SK-N-SH treated with all-trans-retinoic acid at 6 μM for 48 hours (cell line): Measurements from ENCODE around the gene LRCH4.
A peak's percentile ranks its signal among the peaks of the same experiment; 100 is the strongest.

Experiments used
- ATAC-seq: fragments of 200-7000 bp; cut with Tn5 transposase; 3 replicates; pipeline ENCODE4 v1.9.1; 2020; ENCODE audit warnings: mild to moderate bottlenecking, moderate library complexity
- ARNTL ChIP-seq: fragments of 450-650 bp; formaldehyde crosslinking; IDR thresholded peaks from 2 replicates; pipeline ENCODE4 v1.5.0; 2020; ENCODE audit warnings: low read depth, mild to moderate bottlenecking, moderate library complexity, borderline replicate concordance
- BACH2 ChIP-seq: fragments of 250-450 bp; sonication (Bioruptor Pico); IDR thresholded peaks from 2 replicates; pipeline ENCODE4 v1.9.0; 2021; ENCODE audit warnings: mild to moderate bottlenecking, borderline replicate concordance
- CSDC2 ChIP-seq: fragments of 250-450 bp; sonication (Bioruptor Pico); IDR thresholded peaks from 2 replicates; pipeline ENCODE4 v1.5.0; 2020; ENCODE audit warnings: mild to moderate bottlenecking, moderate library complexity
- CSRNP3 ChIP-seq: fragments of 250-450 bp; sonication (Bioruptor Pico); IDR thresholded peaks from 2 replicates; pipeline ENCODE4 v1.5.1; 2021; ENCODE audit warnings: mild to moderate bottlenecking, moderate library complexity
- GLIS3 ChIP-seq: fragments of 250-450 bp; sonication (Bioruptor Pico); IDR thresholded peaks from 2 replicates; pipeline ENCODE4 v1.5.0; 2020; ENCODE audit warnings: mild to moderate bottlenecking, moderate library complexity
- ISL1 ChIP-seq: fragments of 250-450 bp; sonication (Bioruptor Pico); IDR thresholded peaks from 2 replicates; pipeline ENCODE4 v2.1.2; 2022; ENCODE audit warnings: mild to moderate bottlenecking, moderate library complexity
- OSR1 ChIP-seq: fragments of 250-450 bp; sonication (Bioruptor Pico); IDR thresholded peaks from 2 replicates; pipeline ENCODE4 v1.8.0; 2022; ENCODE audit warnings: moderate library complexity, mild to moderate bottlenecking, inconsistent platforms
- PATZ1 ChIP-seq: fragments of 250-450 bp; sonication (Bioruptor Pico); IDR thresholded peaks from 2 replicates; pipeline ENCODE4 v1.8.0; 2020; ENCODE audit warnings: mild to moderate bottlenecking, moderate library complexity, borderline replicate concordance
- PPARA ChIP-seq: fragments of 250-450 bp; sonication (Bioruptor Pico); IDR thresholded peaks from 2 replicates; pipeline ENCODE4 v1.5.0; 2020; ENCODE audit warnings: mild to moderate bottlenecking, borderline replicate concordance
- RARB ChIP-seq: fragments of 250-450 bp; sonication (Bioruptor Pico); IDR thresholded peaks from 2 replicates; pipeline ENCODE4 v1.8.0; 2021; ENCODE audit warnings: mild to moderate bottlenecking, moderate library complexity
- SNAI2 ChIP-seq: fragments of 250-450 bp; sonication (Bioruptor Pico); IDR thresholded peaks from 2 replicates; pipeline ENCODE4 v1.5.0; 2020; ENCODE audit warnings: mild to moderate bottlenecking, moderate library complexity
- TCF4 ChIP-seq: fragments of 250-450 bp; sonication (Bioruptor Pico); IDR thresholded peaks from 2 replicates; pipeline ENCODE4 v1.8.0; 2021; ENCODE audit warnings: mild to moderate bottlenecking, moderate library complexity, borderline replicate concordance
- TOX ChIP-seq: fragments of 250-450 bp; sonication (Bioruptor Pico); IDR thresholded peaks from 2 replicates; pipeline ENCODE4 v1.8.0; 2021; ENCODE audit warnings: mild to moderate bottlenecking, moderate library complexity, borderline replicate concordance
- ZC3H10 ChIP-seq: fragments of 250-450 bp; sonication (Bioruptor Pico); IDR thresholded peaks from 2 replicates; pipeline ENCODE4 v1.5.1; 2021; ENCODE audit warnings: mild to moderate bottlenecking, moderate library complexity
- ZFP3 ChIP-seq: fragments of 250-450 bp; sonication (Bioruptor Pico); IDR thresholded peaks from 2 replicates; pipeline ENCODE4 v1.5.0; 2020; ENCODE audit warnings: mild to moderate bottlenecking, moderate library complexity
- ZFP30 ChIP-seq: fragments of 450-650 bp; formaldehyde crosslinking; IDR thresholded peaks from 2 replicates; pipeline ENCODE4 v1.5.0; 2022; ENCODE audit warnings: mild to moderate bottlenecking, moderate library complexity
- ZNF565 ChIP-seq: fragments of 450-650 bp; formaldehyde crosslinking; conservative IDR thresholded peaks from 2 replicates; pipeline ENCODE4 v1.5.0; 2020; ENCODE audit warnings: low read depth, mild to moderate bottlenecking, moderate library complexity
- ZNF8 ChIP-seq: fragments of 450-650 bp; formaldehyde crosslinking; IDR thresholded peaks from 2 replicates; pipeline ENCODE4 v1.5.0; 2020; ENCODE audit warnings: mild to moderate bottlenecking, moderate library complexity
- TF ChIP-seq, protein P1 (sequence below): fragments of 250-450 bp; sonication (Bioruptor Pico); IDR thresholded peaks from 2 replicates; pipeline ENCODE4 v1.8.0; 2021; ENCODE audit warnings: low read depth, mild to moderate bottlenecking, moderate library complexity, borderline replicate concordance

Gene LRCH4

GRCh38 chr7:100604028-100604975 lies 18.4 kb upstream of the LRCH4 start:
- no peak for TF ChIP-seq ISL1 (CRISPR knock-in tag)
- TF ChIP-seq SNAI2 (CRISPR knock-in tag) = no peak
- TF ChIP-seq CSDC2 (CRISPR knock-in tag) = no peak
- TF ChIP-seq PATZ1 (CRISPR knock-in tag) = peak; percentile 95; the same call in 1 of the 2 replicates
- TF ChIP-seq ZFP30 = no peak
- no peak for TF ChIP-seq CSRNP3
- TF ChIP-seq, protein P1, sequence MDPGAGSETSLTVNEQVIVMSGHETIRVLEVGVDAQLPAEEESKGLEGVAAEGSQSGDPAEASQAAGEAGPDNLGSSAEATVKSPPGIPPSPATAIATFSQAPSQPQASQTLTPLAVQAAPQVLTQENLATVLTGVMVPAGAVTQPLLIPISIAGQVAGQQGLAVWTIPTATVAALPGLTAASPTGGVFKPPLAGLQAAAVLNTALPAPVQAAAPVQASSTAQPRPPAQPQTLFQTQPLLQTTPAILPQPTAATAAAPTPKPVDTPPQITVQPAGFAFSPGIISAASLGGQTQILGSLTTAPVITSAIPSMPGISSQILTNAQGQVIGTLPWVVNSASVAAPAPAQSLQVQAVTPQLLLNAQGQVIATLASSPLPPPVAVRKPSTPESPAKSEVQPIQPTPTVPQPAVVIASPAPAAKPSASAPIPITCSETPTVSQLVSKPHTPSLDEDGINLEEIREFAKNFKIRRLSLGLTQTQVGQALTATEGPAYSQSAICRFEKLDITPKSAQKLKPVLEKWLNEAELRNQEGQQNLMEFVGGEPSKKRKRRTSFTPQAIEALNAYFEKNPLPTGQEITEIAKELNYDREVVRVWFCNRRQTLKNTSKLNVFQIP (CRISPR knock-in tag) = no peak
- TF ChIP-seq ARNTL (CRISPR knock-in tag) = no peak
- peak; percentile 43; the same call in 1 of the 2 replicates for TF ChIP-seq ZFP3 (CRISPR knock-in tag)
- TF ChIP-seq RARB (CRISPR knock-in tag) = no peak
- no peak for TF ChIP-seq TOX
- TF ChIP-seq ZNF565 (CRISPR knock-in tag) = no peak
- TF ChIP-seq BACH2 = no peak
- TF ChIP-seq GLIS3 (CRISPR knock-in tag) = no peak
- TF ChIP-seq, all 23 proteins: peak for 2
- ATAC-seq = peak; percentile 42

- ATAC-seq = peak; percentile 18
- TF ChIP-seq BACH2 (no peak), ZFP3 (CRISPR knock-in tag) (0 out of 2 replicates have a peak, but pooled peaks have one; percentile 27)
- TF ChIP-seq, all 23 proteins: peak for 1
These were observed 17.7 kb upstream of the LRCH4 start for GRCh38 chr7:100603726-100604027.

GRCh38 chr7:100602889-100603725 lies 17.2 kb upstream of the LRCH4 start:
- ATAC-seq = peak; percentile 81

DNA sequence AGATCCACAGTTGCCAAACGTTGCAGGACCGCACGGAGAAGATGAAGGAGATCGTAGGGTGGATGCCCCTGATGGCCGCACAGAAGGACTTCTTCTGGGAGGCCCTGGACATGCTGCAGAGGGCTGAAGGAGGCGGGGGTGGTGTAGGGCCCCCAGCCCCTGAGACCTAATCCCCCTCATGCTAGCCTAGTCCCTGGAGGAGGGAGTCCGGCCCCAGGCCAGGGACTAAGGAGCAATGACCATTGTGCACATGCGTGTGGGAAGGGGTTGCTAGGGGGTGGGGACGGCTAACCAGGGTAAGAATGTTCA lies 14.8 kb upstream of the LRCH4 start:
- TF ChIP-seq OSR1 (no peak), CSDC2 (CRISPR knock-in tag) (no peak), ZNF8 (CRISPR knock-in tag) (no peak), PPARA (CRISPR knock-in tag) (no peak), ISL1 (CRISPR knock-in tag) (no peak), ARNTL (CRISPR knock-in tag) (no peak), ZC3H10 (CRISPR knock-in tag) (no peak)
- TF ChIP-seq, protein P1 (CRISPR knock-in tag) = no peak
- ATAC-seq = no peak

More at GRCh38 chr7:100602889-100603725, 17.2 kb upstream of the LRCH4 start:
- TF ChIP-seq ISL1 (CRISPR knock-in tag) (no peak), PATZ1 (CRISPR knock-in tag) (0 out of 2 replicates have a peak, but pooled peaks have one; percentile 20), OSR1 (no peak), SNAI2 (CRISPR knock-in tag) (no peak), GLIS3 (CRISPR knock-in tag) (peak; percentile 16; the same call in 1 of the 2 replicates), TCF4 (peak; percentile 92), ZNF8 (CRISPR knock-in tag) (0 out of 2 replicates have a peak, but pooled peaks have one; percentile 1)
